ENCODE results near the gene MCEMP1.

DNA sequence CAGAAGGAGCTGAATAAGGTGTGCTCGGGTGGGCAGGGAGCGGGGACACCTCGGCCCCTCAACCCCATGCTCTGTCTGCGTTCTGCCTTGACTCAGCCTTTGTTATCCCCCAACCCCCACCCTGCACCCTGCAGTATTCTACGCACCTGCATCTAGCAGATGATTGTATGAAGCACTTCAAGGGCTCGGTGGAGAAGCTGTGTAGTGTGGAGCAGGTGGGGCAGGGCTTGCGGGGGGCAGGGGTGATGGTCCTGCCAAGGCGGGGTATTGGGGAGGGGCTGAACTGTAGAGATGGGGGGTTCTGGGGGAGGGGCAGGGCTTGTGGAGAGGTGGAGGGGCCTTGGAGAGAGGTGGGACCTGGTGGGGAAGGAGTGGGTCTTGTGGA, 33.9 kb upstream of the MCEMP1 start:
- TF ChIP-seq, protein P1, sequence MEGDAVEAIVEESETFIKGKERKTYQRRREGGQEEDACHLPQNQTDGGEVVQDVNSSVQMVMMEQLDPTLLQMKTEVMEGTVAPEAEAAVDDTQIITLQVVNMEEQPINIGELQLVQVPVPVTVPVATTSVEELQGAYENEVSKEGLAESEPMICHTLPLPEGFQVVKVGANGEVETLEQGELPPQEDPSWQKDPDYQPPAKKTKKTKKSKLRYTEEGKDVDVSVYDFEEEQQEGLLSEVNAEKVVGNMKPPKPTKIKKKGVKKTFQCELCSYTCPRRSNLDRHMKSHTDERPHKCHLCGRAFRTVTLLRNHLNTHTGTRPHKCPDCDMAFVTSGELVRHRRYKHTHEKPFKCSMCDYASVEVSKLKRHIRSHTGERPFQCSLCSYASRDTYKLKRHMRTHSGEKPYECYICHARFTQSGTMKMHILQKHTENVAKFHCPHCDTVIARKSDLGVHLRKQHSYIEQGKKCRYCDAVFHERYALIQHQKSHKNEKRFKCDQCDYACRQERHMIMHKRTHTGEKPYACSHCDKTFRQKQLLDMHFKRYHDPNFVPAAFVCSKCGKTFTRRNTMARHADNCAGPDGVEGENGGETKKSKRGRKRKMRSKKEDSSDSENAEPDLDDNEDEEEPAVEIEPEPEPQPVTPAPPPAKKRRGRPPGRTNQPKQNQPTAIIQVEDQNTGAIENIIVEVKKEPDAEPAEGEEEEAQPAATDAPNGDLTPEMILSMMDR (conservative IDR thresholded peaks at IDR 0.05; ENCODE audit: low read depth in 2 of 2): no peak
- TF ChIP-seq EZH2phosphoT487 (IDR thresholded peaks at IDR 0.05; ENCODE audit: unreplicated experiment) (no peak), JUNB (IDR thresholded peaks at IDR 0.05; ENCODE audit: unreplicated experiment) (no peak), POLR2AphosphoS5 (IDR thresholded peaks at IDR 0.05; ENCODE audit: low read depth) (no peak), EZH2 (IDR thresholded peaks at IDR 0.05; ENCODE audit: low read depth, unreplicated experiment) (no peak), ZNF331 (CRISPR knock-in tag; IDR thresholded peaks at IDR 0.05; ENCODE audit: low read depth) (no peak), NANOG (IDR thresholded peaks at IDR 0.05; ENCODE audit: borderline replicate concordance) (no peak), CREB1 (CRISPR knock-in tag; IDR thresholded peaks at IDR 0.05; ENCODE audit: low read depth) (no peak), STAT1 (IDR thresholded peaks at IDR 0.05; ENCODE audit: unreplicated experiment) (no peak), ZNF114 (CRISPR knock-in tag; IDR thresholded peaks at IDR 0.05) (no peak)
- TF ChIP-seq, protein P2, sequence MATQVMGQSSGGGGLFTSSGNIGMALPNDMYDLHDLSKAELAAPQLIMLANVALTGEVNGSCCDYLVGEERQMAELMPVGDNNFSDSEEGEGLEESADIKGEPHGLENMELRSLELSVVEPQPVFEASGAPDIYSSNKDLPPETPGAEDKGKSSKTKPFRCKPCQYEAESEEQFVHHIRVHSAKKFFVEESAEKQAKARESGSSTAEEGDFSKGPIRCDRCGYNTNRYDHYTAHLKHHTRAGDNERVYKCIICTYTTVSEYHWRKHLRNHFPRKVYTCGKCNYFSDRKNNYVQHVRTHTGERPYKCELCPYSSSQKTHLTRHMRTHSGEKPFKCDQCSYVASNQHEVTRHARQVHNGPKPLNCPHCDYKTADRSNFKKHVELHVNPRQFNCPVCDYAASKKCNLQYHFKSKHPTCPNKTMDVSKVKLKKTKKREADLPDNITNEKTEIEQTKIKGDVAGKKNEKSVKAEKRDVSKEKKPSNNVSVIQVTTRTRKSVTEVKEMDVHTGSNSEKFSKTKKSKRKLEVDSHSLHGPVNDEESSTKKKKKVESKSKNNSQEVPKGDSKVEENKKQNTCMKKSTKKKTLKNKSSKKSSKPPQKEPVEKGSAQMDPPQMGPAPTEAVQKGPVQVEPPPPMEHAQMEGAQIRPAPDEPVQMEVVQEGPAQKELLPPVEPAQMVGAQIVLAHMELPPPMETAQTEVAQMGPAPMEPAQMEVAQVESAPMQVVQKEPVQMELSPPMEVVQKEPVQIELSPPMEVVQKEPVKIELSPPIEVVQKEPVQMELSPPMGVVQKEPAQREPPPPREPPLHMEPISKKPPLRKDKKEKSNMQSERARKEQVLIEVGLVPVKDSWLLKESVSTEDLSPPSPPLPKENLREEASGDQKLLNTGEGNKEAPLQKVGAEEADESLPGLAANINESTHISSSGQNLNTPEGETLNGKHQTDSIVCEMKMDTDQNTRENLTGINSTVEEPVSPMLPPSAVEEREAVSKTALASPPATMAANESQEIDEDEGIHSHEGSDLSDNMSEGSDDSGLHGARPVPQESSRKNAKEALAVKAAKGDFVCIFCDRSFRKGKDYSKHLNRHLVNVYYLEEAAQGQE (IDR thresholded peaks at IDR 0.05; ENCODE audit: unreplicated experiment): no peak
- TF ChIP-seq, protein P3, sequence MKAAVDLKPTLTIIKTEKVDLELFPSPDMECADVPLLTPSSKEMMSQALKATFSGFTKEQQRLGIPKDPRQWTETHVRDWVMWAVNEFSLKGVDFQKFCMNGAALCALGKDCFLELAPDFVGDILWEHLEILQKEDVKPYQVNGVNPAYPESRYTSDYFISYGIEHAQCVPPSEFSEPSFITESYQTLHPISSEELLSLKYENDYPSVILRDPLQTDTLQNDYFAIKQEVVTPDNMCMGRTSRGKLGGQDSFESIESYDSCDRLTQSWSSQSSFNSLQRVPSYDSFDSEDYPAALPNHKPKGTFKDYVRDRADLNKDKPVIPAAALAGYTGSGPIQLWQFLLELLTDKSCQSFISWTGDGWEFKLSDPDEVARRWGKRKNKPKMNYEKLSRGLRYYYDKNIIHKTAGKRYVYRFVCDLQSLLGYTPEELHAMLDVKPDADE (IDR thresholded peaks at IDR 0.05): no peak

Measured in GM23338 (cell line).